ENCODE measurements around the gene OR51I1.

OR51I1 gene

GRCh38 chr11:5441414-5441813 is at the start of gene OR51I1:
OR51I1 (minus strand) TSS chr11:5441514; CDS start chr11:5441514, 0 bp downstream.
- no peak for DNase-seq

GRCh38 chr11:5489576-5490357 is 48.5 kb upstream of the OR51I1 start:
- no peak for DNase-seq

GRCh38 chr11:5488798-5489399 is 47.6 kb upstream of the OR51I1 start:
- no peak for DNase-seq

GRCh38 chr11:5488385-5488784 is 47.1 kb upstream of the OR51I1 start, which contains the start of gene OR52D1:
OR52D1 (plus strand) TSS chr11:5488685; CDS start chr11:5488707, 22 bp downstream.
- no peak for DNase-seq

GRCh38 chr11:5486421-5486820 is 45.1 kb upstream of the OR51I1 start:
- peak; percentile 30 for DNase-seq

GRCh38 chr11:5486003-5486402 is 44.7 kb upstream of the OR51I1 start:
- no peak for DNase-seq

GRCh38 chr11:5476186-5476819 is 35.0 kb upstream of the OR51I1 start:
- DNase-seq, result peak; percentile 45

- no peak for DNase-seq
Measured at GRCh38 chr11:5473921-5474320, 32.6 kb upstream of the OR51I1 start.

- no peak for DNase-seq
Measured at GRCh38 chr11:5467527-5467926, 26.2 kb upstream of the OR51I1 start.

GRCh38 chr11:5460983-5461621 is 19.8 kb upstream of the OR51I1 start:
- no peak for DNase-seq

- DNase-seq, result no peak
Measured at GRCh38 chr11:5449432-5449831, 8.1 kb upstream of the OR51I1 start.

- DNase-seq, result no peak
Measured at GRCh38 chr11:5449023-5449422, 7.7 kb upstream of the OR51I1 start, which contains the start of gene OR51I2. OR51I2 (plus strand) TSS chr11:5449323; CDS start chr11:5453489, 4,166 bp downstream.

GRCh38 chr11:5443835-5444393 is 2.6 kb upstream of the OR51I1 start:
- no peak for DNase-seq

GRCh38 chr11:5423131-5423530 is 18.2 kb downstream of the OR51I1 start:
- DNase-seq, result no peak

GRCh38 chr11:5421811-5422210 is 19.5 kb downstream of the OR51I1 start, which contains the start of gene OR51Q1:
OR51Q1 (plus strand) TSS chr11:5422111; CDS start chr11:5422201, 90 bp downstream.
- DNase-seq, result no peak

- DNase-seq, result no peak
Measured at GRCh38 chr11:5420993-5421392, 20.3 kb downstream of the OR51I1 start.

GRCh38 chr11:5405173-5405572 is 36.1 kb downstream of the OR51I1 start:
- no peak for DNase-seq

- DNase-seq, result no peak
Measured at GRCh38 chr11:5398936-5399335, 42.4 kb downstream of the OR51I1 start.

GRCh38 chr11:5394091-5394490 is 47.2 kb downstream of the OR51I1 start:
- no peak for DNase-seq

All from stimulated activated CD8-positive, alpha-beta memory T cell treated with anti-CD3 and anti-CD28 coated beads, Interleukin-4, amount 100 ng/mL, for 48 hours (primary cell).